HEK293 (cell line): ENCODE data around the gene LINGO1.

Experiments used
- CTCF ChIA-PET: fragments of 350-600 bp; formaldehyde crosslinking; extraction: SDS; loops from one replicate; lab custom pipeline; 2021; ENCODE audit warnings: antibody characterized with exemption; lab: Yijun Ruan, JAX
- POLR2A ChIA-PET: fragments of 300-600 bp; formaldehyde crosslinking; extraction: SDS; loops from one replicate; lab custom pipeline; 2020; ENCODE audit warnings: antibody characterized with exemption, inconsistent platforms; lab: Yijun Ruan, JAX
- H3K27ac ChIP-seq: fragments of 200-500 bp; sonication (Bioruptor generic); 2 replicates; pipeline ENCODE4 v1.5.1; 2014; ENCODE audit warnings: low read depth, low read length, control low read depth, inconsistent platforms; ENCODE audit errors: extremely low read depth
- H3K36me3 ChIP-seq, 2 experiments: fragments of 200-500 bp in 1 of 2; sonication (Bioruptor generic) in 1 of 2; 1 replicate in 1 of 2; 2 replicates in 1 of 2; pipeline ENCODE4 v1.5.1; 2014 to 2017; ENCODE audit warnings: inconsistent platforms in 2 of 2, low read length in 2 of 2; ENCODE audit not compliant: control insufficient read depth in 2 of 2, insufficient read depth in 1 of 2
- H3K4me1 ChIP-seq: fragments of 200-500 bp; sonication (Bioruptor generic); 2 replicates; pipeline ENCODE4 v1.5.1; 2014; ENCODE audit warnings: mild to moderate bottlenecking, low read length, inconsistent platforms; ENCODE audit not compliant: control insufficient read depth, insufficient read depth
- H3K4me3 ChIP-seq: 2 replicates; pipeline ENCODE4 v1.5.1; 2011; ENCODE audit warnings: low read depth, mild to moderate bottlenecking, control low read depth, low read length, moderate library complexity
- H3K9me3 ChIP-seq: fragments of 200-500 bp; sonication (Bioruptor generic); 2 replicates; pipeline ENCODE4 v1.5.1; 2014; ENCODE audit warnings: low read depth, low read length, inconsistent platforms; ENCODE audit not compliant: control insufficient read depth, insufficient read depth
- BCL11B ChIP-seq: fragments of 450-650 bp; formaldehyde crosslinking; IDR thresholded peaks from 2 replicates; pipeline ENCODE4 v1.5.1; 2016; ENCODE audit warnings: low read depth, missing biosample characterization, missing genetic modification characterization
- KLF8 ChIP-seq: fragments of 450-650 bp; formaldehyde crosslinking; IDR thresholded peaks from 2 replicates; pipeline ENCODE4 v1.5.1; 2016; ENCODE audit warnings: missing biosample characterization, missing genetic modification characterization
- MEIS1 ChIP-seq: sonication (generic); formaldehyde crosslinking; IDR thresholded peaks from 2 replicates; pipeline ENCODE4 v1.8.1; 2022; ENCODE audit warnings: missing genetic modification reagents, mild to moderate bottlenecking, borderline replicate concordance
- SP2 ChIP-seq: fragments of 450-650 bp; formaldehyde crosslinking; IDR thresholded peaks from 2 replicates; pipeline ENCODE4 v1.5.1; 2016; ENCODE audit warnings: missing biosample characterization, missing genetic modification characterization
- ZFHX2 ChIP-seq: fragments of 450-650 bp; formaldehyde crosslinking; conservative IDR thresholded peaks from 2 replicates; pipeline ENCODE4 v1.5.1; 2016; ENCODE audit warnings: missing biosample characterization, missing genetic modification characterization
- ZNF121 ChIP-seq: fragments of 450-650 bp; formaldehyde crosslinking; IDR thresholded peaks from 2 replicates; pipeline ENCODE4 v1.5.1; 2016; ENCODE audit warnings: missing biosample characterization, missing genetic modification characterization
- ZNF133 ChIP-seq: fragments of 450-650 bp; formaldehyde crosslinking; IDR thresholded peaks from 2 replicates; pipeline ENCODE4 v1.5.1; 2016; ENCODE audit warnings: missing biosample characterization, missing genetic modification characterization
- ZNF140 ChIP-seq: fragments of 450-650 bp; formaldehyde crosslinking; IDR thresholded peaks from 2 replicates; pipeline ENCODE4 v1.5.1; 2016; ENCODE audit warnings: missing biosample characterization, missing genetic modification characterization
- ZNF16 ChIP-seq: fragments of 450-650 bp; formaldehyde crosslinking; IDR thresholded peaks from 2 replicates; pipeline ENCODE4 v1.5.1; 2016; ENCODE audit warnings: low read depth, missing biosample characterization, missing genetic modification characterization
- ZNF214 ChIP-seq: fragments of 450-650 bp; formaldehyde crosslinking; IDR thresholded peaks from 2 replicates; pipeline ENCODE4 v1.5.1; 2017; ENCODE audit warnings: missing biosample characterization, mild to moderate bottlenecking, missing genetic modification characterization, borderline replicate concordance
- ZNF423 ChIP-seq: fragments of 450-650 bp; formaldehyde crosslinking; IDR thresholded peaks from 2 replicates; pipeline ENCODE4 v1.5.1; 2016; ENCODE audit warnings: missing biosample characterization, missing genetic modification characterization
- ZNF530 ChIP-seq: fragments of 450-650 bp; formaldehyde crosslinking; IDR thresholded peaks from 2 replicates; pipeline ENCODE4 v1.5.1; 2016; ENCODE audit warnings: low read depth, missing biosample characterization, missing genetic modification characterization
- ZNF623 ChIP-seq: fragments of 450-650 bp; formaldehyde crosslinking; IDR thresholded peaks from 2 replicates; pipeline ENCODE4 v1.5.1; 2016; ENCODE audit warnings: missing biosample characterization, missing genetic modification characterization
- ZNF664 ChIP-seq: fragments of 450-650 bp; formaldehyde crosslinking; IDR thresholded peaks from 2 replicates; pipeline ENCODE4 v1.5.1; 2016; ENCODE audit warnings: missing biosample characterization, missing genetic modification characterization
- ZNF747 ChIP-seq: fragments of 450-650 bp; formaldehyde crosslinking; IDR thresholded peaks from 2 replicates; pipeline ENCODE4 v1.5.1; 2016; ENCODE audit warnings: missing biosample characterization, missing genetic modification characterization
- ZSCAN18 ChIP-seq: fragments of 450-650 bp; formaldehyde crosslinking; IDR thresholded peaks from 2 replicates; pipeline ENCODE4 v1.5.1; 2016; ENCODE audit warnings: missing biosample characterization, missing genetic modification characterization
- ZSCAN30 ChIP-seq: fragments of 450-650 bp; IDR thresholded peaks from 2 replicates; pipeline ENCODE4 v1.5.1; 2018; ENCODE audit warnings: missing biosample characterization, mild to moderate bottlenecking, missing genetic modification characterization, moderate library complexity
- ZXDB ChIP-seq: fragments of 450-650 bp; formaldehyde crosslinking; IDR thresholded peaks from 2 replicates; pipeline ENCODE4 v1.5.1; 2016; ENCODE audit warnings: missing biosample characterization, missing genetic modification characterization
- TF ChIP-seq, protein P1 (sequence below): fragments of 450-650 bp; formaldehyde crosslinking; IDR thresholded peaks from 2 replicates; pipeline ENCODE4 v1.5.1; 2016; ENCODE audit warnings: missing biosample characterization, missing genetic modification characterization, borderline replicate concordance
- TF ChIP-seq, protein P2 (sequence below): fragments of 450-650 bp; formaldehyde crosslinking; IDR thresholded peaks from 2 replicates; pipeline ENCODE4 v1.5.1; 2017; ENCODE audit warnings: missing biosample characterization, missing genetic modification characterization
- TF ChIP-seq, protein P3 (sequence below): fragments of 450-650 bp; formaldehyde crosslinking; IDR thresholded peaks from 2 replicates; pipeline ENCODE4 v1.5.1; 2016; ENCODE audit warnings: missing biosample characterization, missing genetic modification characterization
- TF ChIP-seq, protein P4 (sequence below): fragments of 450-650 bp; formaldehyde crosslinking; IDR thresholded peaks from 2 replicates; pipeline ENCODE4 v1.5.1; 2016; ENCODE audit warnings: missing biosample characterization, missing genetic modification characterization
- TF ChIP-seq, protein P5 (sequence below): fragments of 450-650 bp; formaldehyde crosslinking; IDR thresholded peaks from 2 replicates; pipeline ENCODE4 v1.5.1; 2017; ENCODE audit warnings: missing biosample characterization, missing genetic modification characterization
- TF ChIP-seq, protein P6 (sequence below): fragments of 450-650 bp; formaldehyde crosslinking; IDR thresholded peaks from 2 replicates; pipeline ENCODE4 v1.5.1; 2017; ENCODE audit warnings: missing biosample characterization, missing genetic modification characterization

The LINGO1 gene

DNA sequence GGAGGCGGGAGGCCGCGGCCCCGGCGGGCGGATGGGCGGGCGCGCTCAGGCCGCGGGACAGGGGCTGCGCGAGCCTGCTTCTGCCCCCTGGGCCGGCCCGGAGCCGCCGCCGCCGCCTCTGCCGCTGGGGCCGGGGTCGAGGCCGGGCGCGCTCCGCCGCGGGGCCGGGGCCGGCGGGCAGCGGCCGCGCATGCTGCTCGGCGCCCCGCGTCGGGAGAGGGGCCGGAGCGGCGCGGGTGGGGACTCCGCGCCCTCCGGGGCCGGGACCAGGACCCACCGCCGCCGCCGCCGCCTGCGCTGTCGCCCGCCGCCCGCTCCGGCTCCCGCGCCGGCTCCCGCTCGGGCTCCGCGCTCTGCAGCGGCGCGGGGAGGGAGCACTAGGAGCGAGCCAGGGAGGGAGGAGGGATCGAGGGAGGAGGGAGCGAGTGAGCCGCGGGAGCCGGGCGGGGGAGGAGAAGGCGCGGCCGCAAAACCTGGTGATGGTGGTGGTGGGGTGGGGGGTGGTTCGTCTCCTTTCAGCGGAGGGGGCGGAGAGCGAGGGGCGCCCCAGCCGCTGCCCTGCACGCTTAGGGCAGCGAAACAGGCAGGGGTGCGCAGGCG is at the start of gene LINGO1:
Gene LINGO1, minus strand, starts transcription at position 379 of the 600 bp plus-strand sequence. CDS start 597 bp downstream, outside the sequence.
- POLR2A ChIA-PET, result interaction anchor here (0.8 kb wide), 1 partner anchor 219 kb away, joined by 3 read pairs; no protein-coding TSS in a partner anchor
- Histone ChIP-seq H3K9me3 (no peaks in the 10 kb centered on the region), H3K27ac (peak within 1 kb of the TSS; percentile 7; the same call in 1 of the 2 replicates), H3K4me3 (peak within 1 kb of the TSS; percentile 31), H3K4me1 (no peaks in the 10 kb centered on the region; the same call in 1 of the 2 replicates), H3K36me3 (no peaks in the 10 kb centered on the region)
- CTCF ChIA-PET, result interaction anchor here (0.6 to 4.5 kb wide), 56 partner anchors 9 to 725 kb away, joined by 3 to 68 read pairs (median 4); no protein-coding TSS in a partner anchor
- no peak for TF ChIP-seq ZNF133 (tag by site-specific recombination)
- TF ChIP-seq KLF8 (tag by site-specific recombination), result no peak
- TF ChIP-seq ZNF747 (tag by site-specific recombination), result no peak
- no peak for TF ChIP-seq ZNF423 (tag by site-specific recombination)
- TF ChIP-seq, protein P1, sequence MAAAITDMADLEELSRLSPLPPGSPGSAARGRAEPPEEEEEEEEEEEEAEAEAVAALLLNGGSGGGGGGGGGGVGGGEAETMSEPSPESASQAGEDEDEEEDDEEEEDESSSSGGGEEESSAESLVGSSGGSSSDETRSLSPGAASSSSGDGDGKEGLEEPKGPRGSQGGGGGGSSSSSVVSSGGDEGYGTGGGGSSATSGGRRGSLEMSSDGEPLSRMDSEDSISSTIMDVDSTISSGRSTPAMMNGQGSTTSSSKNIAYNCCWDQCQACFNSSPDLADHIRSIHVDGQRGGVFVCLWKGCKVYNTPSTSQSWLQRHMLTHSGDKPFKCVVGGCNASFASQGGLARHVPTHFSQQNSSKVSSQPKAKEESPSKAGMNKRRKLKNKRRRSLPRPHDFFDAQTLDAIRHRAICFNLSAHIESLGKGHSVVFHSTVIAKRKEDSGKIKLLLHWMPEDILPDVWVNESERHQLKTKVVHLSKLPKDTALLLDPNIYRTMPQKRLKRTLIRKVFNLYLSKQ (tag by site-specific recombination), result no peak
- no peak for TF ChIP-seq ZNF214 (tag by site-specific recombination)
- TF ChIP-seq ZSCAN18 (tag by site-specific recombination), result no peak
- 0 out of 2 replicates have a peak, but pooled peaks have one; percentile 18 for TF ChIP-seq ZSCAN30 (tag by site-specific recombination)
- TF ChIP-seq ZFHX2 (tag by site-specific recombination), result peak; percentile 10; the same call in 1 of the 2 replicates
- TF ChIP-seq ZXDB (tag by site-specific recombination), result no peak
- TF ChIP-seq ZNF623 (tag by site-specific recombination), result no peak
- TF ChIP-seq ZNF530 (tag by site-specific recombination), result no peak
- TF ChIP-seq, protein P2, sequence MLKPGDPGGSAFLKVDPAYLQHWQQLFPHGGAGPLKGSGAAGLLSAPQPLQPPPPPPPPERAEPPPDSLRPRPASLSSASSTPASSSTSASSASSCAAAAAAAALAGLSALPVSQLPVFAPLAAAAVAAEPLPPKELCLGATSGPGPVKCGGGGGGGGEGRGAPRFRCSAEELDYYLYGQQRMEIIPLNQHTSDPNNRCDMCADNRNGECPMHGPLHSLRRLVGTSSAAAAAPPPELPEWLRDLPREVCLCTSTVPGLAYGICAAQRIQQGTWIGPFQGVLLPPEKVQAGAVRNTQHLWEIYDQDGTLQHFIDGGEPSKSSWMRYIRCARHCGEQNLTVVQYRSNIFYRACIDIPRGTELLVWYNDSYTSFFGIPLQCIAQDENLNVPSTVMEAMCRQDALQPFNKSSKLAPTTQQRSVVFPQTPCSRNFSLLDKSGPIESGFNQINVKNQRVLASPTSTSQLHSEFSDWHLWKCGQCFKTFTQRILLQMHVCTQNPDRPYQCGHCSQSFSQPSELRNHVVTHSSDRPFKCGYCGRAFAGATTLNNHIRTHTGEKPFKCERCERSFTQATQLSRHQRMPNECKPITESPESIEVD (tag by site-specific recombination), result no peak
- no peak for TF ChIP-seq BCL11B (tag by site-specific recombination)
- TF ChIP-seq, protein P3, sequence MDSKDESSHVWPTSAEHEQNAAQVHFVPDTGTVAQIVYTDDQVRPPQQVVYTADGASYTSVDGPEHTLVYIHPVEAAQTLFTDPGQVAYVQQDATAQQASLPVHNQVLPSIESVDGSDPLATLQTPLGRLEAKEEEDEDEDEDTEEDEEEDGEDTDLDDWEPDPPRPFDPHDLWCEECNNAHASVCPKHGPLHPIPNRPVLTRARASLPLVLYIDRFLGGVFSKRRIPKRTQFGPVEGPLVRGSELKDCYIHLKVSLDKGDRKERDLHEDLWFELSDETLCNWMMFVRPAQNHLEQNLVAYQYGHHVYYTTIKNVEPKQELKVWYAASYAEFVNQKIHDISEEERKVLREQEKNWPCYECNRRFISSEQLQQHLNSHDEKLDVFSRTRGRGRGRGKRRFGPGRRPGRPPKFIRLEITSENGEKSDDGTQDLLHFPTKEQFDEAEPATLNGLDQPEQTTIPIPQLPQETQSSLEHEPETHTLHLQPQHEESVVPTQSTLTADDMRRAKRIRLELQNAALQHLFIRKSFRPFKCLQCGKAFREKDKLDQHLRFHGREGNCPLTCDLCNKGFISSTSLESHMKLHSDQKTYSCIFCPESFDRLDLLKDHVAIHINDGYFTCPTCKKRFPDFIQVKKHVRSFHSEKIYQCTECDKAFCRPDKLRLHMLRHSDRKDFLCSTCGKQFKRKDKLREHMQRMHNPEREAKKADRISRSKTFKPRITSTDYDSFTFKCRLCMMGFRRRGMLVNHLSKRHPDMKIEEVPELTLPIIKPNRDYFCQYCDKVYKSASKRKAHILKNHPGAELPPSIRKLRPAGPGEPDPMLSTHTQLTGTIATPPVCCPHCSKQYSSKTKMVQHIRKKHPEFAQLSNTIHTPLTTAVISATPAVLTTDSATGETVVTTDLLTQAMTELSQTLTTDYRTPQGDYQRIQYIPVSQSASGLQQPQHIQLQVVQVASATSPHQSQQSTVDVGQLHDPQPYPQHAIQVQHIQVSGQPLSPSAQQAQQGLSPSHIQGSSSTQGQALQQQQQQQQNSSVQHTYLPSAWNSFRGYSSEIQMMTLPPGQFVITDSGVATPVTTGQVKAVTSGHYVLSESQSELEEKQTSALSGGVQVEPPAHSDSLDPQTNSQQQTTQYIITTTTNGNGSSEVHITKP (tag by site-specific recombination), result no peak; the same call in 1 of the 2 replicates
- no peak for TF ChIP-seq ZNF664 (tag by site-specific recombination)
- no peak for TF ChIP-seq MEIS1 (CRISPR knock-in tag)
- no peak for TF ChIP-seq ZNF140 (tag by site-specific recombination)
- TF ChIP-seq ZNF121 (tag by site-specific recombination), result no peak
- no peak for TF ChIP-seq ZNF16 (tag by site-specific recombination)
- TF ChIP-seq, protein P4, sequence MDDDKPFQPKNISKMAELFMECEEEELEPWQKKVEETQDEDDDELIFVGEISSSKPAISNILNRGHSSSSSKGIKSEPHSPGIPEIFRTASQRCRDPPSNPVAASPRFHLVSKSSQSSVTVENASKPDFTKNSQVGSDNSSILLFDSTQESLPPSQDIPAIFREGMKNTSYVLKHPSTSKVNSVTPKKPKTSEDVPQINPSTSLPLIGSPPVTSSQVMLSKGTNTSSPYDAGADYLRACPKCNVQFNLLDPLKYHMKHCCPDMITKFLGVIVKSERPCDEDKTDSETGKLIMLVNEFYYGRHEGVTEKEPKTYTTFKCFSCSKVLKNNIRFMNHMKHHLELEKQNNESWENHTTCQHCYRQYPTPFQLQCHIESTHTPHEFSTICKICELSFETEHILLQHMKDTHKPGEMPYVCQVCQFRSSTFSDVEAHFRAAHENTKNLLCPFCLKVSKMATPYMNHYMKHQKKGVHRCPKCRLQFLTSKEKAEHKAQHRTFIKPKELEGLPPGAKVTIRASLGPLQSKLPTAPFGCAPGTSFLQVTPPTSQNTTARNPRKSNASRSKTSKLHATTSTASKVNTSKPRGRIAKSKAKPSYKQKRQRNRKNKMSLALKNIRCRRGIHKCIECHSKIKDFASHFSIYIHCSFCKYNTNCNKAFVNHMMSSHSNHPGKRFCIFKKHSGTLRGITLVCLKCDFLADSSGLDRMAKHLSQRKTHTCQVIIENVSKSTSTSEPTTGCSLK, result no peak
- peak; percentile 3; the same call in 1 of the 2 replicates for TF ChIP-seq SP2 (tag by site-specific recombination)
- TF ChIP-seq, protein P5, sequence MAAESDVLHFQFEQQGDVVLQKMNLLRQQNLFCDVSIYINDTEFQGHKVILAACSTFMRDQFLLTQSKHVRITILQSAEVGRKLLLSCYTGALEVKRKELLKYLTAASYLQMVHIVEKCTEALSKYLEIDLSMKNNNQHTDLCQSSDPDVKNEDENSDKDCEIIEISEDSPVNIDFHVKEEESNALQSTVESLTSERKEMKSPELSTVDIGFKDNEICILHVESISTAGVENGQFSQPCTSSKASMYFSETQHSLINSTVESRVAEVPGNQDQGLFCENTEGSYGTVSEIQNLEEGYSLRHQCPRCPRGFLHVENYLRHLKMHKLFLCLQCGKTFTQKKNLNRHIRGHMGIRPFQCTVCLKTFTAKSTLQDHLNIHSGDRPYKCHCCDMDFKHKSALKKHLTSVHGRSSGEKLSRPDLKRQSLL (tag by site-specific recombination), result peak; percentile 85
- TF ChIP-seq, protein P6, sequence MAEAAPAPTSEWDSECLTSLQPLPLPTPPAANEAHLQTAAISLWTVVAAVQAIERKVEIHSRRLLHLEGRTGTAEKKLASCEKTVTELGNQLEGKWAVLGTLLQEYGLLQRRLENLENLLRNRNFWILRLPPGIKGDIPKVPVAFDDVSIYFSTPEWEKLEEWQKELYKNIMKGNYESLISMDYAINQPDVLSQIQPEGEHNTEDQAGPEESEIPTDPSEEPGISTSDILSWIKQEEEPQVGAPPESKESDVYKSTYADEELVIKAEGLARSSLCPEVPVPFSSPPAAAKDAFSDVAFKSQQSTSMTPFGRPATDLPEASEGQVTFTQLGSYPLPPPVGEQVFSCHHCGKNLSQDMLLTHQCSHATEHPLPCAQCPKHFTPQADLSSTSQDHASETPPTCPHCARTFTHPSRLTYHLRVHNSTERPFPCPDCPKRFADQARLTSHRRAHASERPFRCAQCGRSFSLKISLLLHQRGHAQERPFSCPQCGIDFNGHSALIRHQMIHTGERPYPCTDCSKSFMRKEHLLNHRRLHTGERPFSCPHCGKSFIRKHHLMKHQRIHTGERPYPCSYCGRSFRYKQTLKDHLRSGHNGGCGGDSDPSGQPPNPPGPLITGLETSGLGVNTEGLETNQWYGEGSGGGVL (tag by site-specific recombination), result peak; percentile 89
